NT2/D1 (cell line): ENCODE results near the gene CHMP4B.

ENCODE experiments used
- DNase-seq: peaks from one replicate; pipeline ENCODE4 v3.0.0-alpha.2; 2011; ENCODE audit warnings: low read depth, low spot score
- H3K27me3 ChIP-seq: 2 replicates; pipeline ENCODE4 v1.6.0; 2011; ENCODE audit warnings: mild to moderate bottlenecking; ENCODE audit not compliant: insufficient read length, insufficient read depth
- H3K36me3 ChIP-seq: 2 replicates; pipeline ENCODE4 v1.6.1; 2011; ENCODE audit warnings: mild to moderate bottlenecking, low read length, mixed read lengths; ENCODE audit not compliant: insufficient read depth, insufficient read length
- H3K4me1 ChIP-seq: 2 replicates; pipeline ENCODE4 v1.5.1; 2011; ENCODE audit not compliant: insufficient read depth, insufficient read length
- H3K4me3 ChIP-seq: 2 replicates; pipeline ENCODE4 v1.5.1; 2011; ENCODE audit warnings: low read depth; ENCODE audit not compliant: insufficient read length
- H3K9ac ChIP-seq: 2 replicates; pipeline ENCODE4 v1.6.0; 2011; ENCODE audit warnings: low read depth; ENCODE audit not compliant: insufficient read length
- H3K9me3 ChIP-seq: 2 replicates; pipeline ENCODE4 v1.5.1; 2011; ENCODE audit warnings: mild to moderate bottlenecking, low read length; ENCODE audit not compliant: insufficient read depth
- SUZ12 ChIP-seq: IDR thresholded peaks from 2 replicates; pipeline ENCODE4 v1.6.1; 2011; ENCODE audit not compliant: insufficient read length, insufficient read depth; ENCODE audit errors: extremely low read depth
- YY1 ChIP-seq: IDR thresholded peaks from 2 replicates; pipeline ENCODE4 v1.6.1; 2011; ENCODE audit not compliant: insufficient read length, insufficient read depth
- ZNF274 ChIP-seq: IDR thresholded peaks from 2 replicates; pipeline ENCODE4 v1.6.1; 2011; ENCODE audit warnings: mild to moderate bottlenecking, low read depth, low read length

The CHMP4B gene

DNA sequence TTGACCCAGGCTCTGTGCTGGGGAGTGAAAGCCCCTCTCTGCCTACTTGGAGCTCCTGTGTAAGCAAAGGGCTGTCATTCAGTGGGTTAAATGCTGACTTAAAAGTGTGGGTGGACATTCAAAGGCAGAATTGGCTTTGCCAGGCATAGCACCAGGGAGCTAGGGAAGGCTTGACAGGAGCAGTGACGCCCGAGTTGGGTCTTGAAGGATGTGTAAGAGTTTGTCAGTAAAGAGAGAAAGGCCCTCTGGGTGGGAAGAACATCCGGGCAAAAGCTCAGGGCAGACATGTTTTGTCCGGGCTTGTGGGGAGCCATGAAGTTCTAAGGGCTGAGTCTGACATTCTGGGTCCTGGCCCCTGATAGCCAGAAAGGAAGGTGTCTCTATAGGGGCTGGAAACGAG lies 27.9 kb upstream of the CHMP4B start:
- H3K4me1 ChIP-seq: peaks cover 4% of the 10 kb centered on the region
- DNase-seq: no peak
- no peaks in the 10 kb centered on the region for H3K9me3 ChIP-seq

DNA sequence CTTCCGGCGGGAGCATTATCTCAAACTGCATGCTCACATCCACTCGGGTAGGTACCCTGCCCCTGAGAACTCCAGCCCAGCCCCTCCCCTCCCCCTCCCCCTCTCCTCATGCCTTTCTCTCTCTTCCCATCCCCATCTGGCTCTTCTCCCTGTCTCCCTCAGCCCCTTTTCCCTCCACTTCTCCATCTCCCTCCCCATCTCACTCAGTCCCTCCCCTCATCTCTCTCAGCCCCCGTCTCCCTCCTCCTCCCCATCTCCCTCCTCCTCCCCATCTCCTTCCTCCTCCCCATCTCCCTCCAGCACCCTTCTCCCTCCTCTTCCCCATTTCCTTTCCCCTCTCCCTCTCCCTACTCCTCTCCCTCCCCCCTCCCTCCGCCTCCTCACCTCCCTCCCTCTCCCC lies 27.3 kb upstream of the CHMP4B start:
- Histone ChIP-seq H3K27me3 (no peaks in the 10 kb centered on the region), H3K36me3 (peaks cover 5% of the 10 kb centered on the region), H3K9me3 (no peaks in the 10 kb centered on the region), H3K4me1 (peaks cover 4% of the 10 kb centered on the region), H3K4me3 (no peak overlapping the region), H3K9ac (no peak overlapping the region)
- TF ChIP-seq YY1 (no peak), ZNF274 (no peak), SUZ12 (no peak)
- no peak for DNase-seq

More for the DNA sequence above, 27.9 kb upstream of the CHMP4B start:
- no peak for TF ChIP-seq YY1
- TF ChIP-seq ZNF274: no peak
- TF ChIP-seq SUZ12: no peak
- Histone ChIP-seq H3K36me3 (peaks cover 5% of the 10 kb centered on the region), H3K9ac (no peak overlapping the region), H3K27me3 (no peaks in the 10 kb centered on the region), H3K4me3 (no peak overlapping the region)

DNA sequence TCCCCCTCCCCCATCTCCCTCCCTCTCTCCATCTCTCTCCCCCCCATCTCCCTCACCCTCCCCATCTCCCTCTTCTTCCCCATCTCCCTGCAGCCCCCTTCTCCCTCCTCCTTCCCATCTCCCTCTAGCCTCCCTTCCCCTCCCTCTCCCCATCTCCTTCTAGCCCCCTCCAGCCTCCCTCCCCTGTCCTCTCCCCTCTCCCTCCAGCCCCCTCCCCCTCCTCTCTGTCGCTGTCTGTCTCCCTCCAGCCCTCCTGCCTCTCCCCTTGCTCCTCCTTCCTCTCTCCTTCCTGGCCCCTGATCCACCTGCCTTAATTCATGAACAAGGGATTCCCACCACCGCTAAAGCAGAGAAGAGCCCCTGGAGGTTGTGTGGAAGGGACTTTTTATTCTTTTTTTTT lies 26.9 kb upstream of the CHMP4B start:
- Histone ChIP-seq H3K9ac (no peak overlapping the region), H3K4me1 (peaks cover 4% of the 10 kb centered on the region), H3K4me3 (no peak overlapping the region), H3K36me3 (peaks cover 5% of the 10 kb centered on the region), H3K27me3 (no peaks in the 10 kb centered on the region), H3K9me3 (no peaks in the 10 kb centered on the region)
- no peak for DNase-seq
- TF ChIP-seq SUZ12 (no peak), YY1 (no peak), ZNF274 (no peak)

DNA sequence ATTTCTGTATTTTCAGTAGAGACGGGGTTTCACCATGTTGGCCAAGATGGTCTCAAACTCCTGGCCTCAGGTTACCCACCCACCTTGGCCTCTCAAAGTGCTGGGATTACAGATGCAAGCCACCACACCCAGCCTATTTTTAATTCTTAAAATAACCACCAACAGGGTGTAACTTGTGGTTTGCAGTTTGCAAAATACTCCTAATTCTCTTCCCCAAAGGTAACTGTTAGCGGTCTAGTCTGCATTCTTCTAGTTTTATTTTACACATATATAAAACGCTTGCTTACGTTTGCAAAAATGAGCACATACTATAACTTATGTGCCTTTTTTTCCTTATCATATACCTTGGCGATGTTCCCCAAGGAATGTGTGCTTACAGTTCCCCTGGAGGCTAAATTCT lies 25.6 kb upstream of the CHMP4B start:
- no peak overlapping the region for H3K4me3 ChIP-seq
- no peak for TF ChIP-seq YY1
- TF ChIP-seq SUZ12: no peak
- no peak for TF ChIP-seq ZNF274

DNA sequence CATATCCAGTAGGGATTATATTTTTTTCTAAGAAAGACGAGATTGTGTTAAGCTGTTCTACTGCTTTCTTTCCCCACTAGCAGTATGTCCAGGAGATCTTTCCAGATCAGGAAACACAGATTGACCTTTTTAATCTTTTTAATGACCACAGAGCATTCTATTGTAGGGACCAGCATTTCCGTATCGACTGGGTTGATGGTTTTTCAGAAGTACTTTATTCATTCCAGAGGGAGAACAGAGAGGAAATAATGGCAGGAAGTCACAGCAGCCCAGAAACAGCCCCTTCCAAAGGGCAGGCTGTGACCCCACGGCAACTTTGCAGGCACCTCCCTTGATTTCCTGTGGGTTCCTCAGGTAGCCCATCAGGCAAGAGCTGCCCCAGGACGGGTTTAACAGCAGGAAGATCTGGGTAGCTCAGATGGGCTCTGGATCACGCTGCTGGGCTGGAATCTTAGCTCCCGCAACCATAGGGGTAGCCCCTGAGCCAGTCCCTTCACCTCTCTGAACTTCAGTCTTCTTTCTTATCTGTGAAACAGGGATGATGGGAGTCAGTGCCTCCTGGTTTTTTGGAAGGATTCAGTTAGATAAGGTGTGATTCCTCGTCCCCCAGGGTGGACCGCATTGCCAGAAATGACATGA lies 23.8 kb upstream of the CHMP4B start:
- no peak overlapping the region for H3K4me3 ChIP-seq
- no peaks in the 10 kb centered on the region for H3K27me3 ChIP-seq
- H3K9ac ChIP-seq: no peak overlapping the region
- DNase-seq: no peak
- TF ChIP-seq YY1 (no peak), SUZ12 (no peak), ZNF274 (no peak)
- no peaks in the 10 kb centered on the region for H3K9me3 ChIP-seq
- H3K36me3 ChIP-seq: peaks cover 11% of the 10 kb centered on the region
- H3K4me1 ChIP-seq: peaks cover 7% of the 10 kb centered on the region

More for the DNA sequence above, 25.6 kb upstream of the CHMP4B start:
- H3K9me3 ChIP-seq: no peaks in the 10 kb centered on the region
- H3K9ac ChIP-seq: no peak overlapping the region
- H3K27me3 ChIP-seq: no peaks in the 10 kb centered on the region
- DNase-seq: no peak
- H3K4me1 ChIP-seq: peaks cover 6% of the 10 kb centered on the region
- H3K36me3 ChIP-seq: peaks cover 5% of the 10 kb centered on the region

DNA sequence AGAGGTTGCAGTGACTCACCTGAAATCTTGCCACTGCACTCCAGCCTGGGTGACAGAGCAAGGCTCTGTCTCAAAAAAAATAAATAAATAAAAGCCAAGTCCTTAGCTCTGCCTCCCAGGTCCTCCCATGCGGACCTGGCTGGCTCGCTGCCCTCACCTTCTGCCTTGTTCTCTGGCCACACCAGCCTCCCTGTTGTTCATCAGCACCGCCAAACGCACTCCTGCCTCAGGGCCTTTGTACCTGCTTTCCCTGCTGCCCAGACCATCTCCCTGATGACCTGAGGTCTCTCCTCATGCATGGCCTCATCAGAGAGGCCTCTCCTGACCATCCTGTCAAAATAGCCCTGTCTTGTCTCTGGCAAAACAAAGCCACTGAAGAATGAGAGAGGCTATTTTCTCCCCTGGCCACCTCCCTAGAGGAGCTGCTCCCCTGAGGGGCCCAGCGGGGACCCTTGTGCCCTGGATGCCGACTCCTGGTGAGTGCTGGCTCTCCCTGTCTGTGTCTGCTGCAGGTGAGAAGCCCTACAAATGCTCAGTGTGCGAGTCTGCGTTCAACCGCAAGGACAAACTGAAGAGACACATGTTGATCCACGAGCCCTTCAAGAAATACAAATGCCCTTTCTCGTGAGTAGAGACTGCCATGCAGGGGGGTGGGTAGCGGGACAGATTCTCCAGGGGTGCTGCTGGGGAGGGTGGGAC lies 22.6 kb upstream of the CHMP4B start:
- peaks cover 11% of the 10 kb centered on the region for H3K36me3 ChIP-seq
- H3K9me3 ChIP-seq: no peaks in the 10 kb centered on the region
- no peak for TF ChIP-seq SUZ12
- TF ChIP-seq YY1: no peak
- no peak for TF ChIP-seq ZNF274
- H3K4me3 ChIP-seq: no peak overlapping the region
- H3K27me3 ChIP-seq: no peaks in the 10 kb centered on the region
- no peak for DNase-seq
- peak overlapping the region; percentile 26 for H3K9ac ChIP-seq
- H3K4me1 ChIP-seq: peaks cover 10% of the 10 kb centered on the region

DNA sequence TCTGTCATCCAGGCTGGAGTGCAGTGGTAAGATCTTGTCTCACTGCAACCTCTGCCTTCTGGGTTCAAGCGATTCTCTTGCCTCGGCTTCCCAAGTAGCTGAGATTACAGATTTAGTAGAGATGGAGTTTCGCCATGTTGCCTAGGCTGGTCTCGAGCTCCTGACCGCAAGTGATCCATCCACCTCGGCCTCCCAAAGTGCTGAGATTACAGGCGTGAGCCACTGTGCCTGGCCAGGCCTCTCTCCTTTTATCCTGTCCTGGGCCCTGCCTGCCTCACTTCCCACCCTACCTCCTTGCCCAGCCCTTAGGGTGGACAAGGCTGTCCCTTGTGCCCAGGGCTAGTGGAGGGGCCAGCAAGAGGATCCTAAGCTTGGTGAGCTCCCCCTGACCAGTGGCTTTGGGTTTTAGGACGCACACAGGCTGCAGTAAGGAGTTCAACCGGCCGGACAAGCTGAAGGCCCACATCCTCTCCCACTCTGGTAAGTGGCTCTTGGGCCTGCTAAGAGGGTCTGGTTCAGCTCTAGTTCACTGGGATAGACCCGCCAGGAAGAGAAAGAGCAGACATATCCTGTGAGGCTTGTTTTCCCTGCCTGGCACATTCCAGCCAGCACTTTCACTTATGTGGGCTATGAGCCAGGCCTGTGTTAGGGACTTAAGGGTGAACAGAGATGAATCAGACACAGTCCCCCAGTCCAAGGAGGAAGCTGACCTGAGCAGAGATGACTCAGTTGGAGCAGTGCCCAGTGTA lies 21.9 kb upstream of the CHMP4B start:
- DNase-seq: no peak
- peaks cover 10% of the 10 kb centered on the region for H3K4me1 ChIP-seq
- H3K4me3 ChIP-seq: no peak overlapping the region
- H3K9me3 ChIP-seq: no peaks in the 10 kb centered on the region
- TF ChIP-seq SUZ12 (no peak), ZNF274 (no peak), YY1 (no peak)
- H3K27me3 ChIP-seq: no peaks in the 10 kb centered on the region
- H3K9ac ChIP-seq: peak overlapping the region; percentile 27
- peaks cover 11% of the 10 kb centered on the region for H3K36me3 ChIP-seq
